RWPE2 (cell line): ENCODE results near the gene MGAT5B.

Experiments
- ATAC-seq: fragments of 200-7000 bp; cut with Tn5 transposase; 3 replicates; pipeline ENCODE4 v1.9.1; 2021; ENCODE audit warnings: low read depth
- DNase-seq: peaks from one replicate; pipeline ENCODE4 v3.0.0-alpha.2; 2020; ENCODE audit warnings: low spot score
- H3K27ac ChIP-seq: fragments of 450-650 bp; 2 replicates; pipeline ENCODE4 v1.5.1; 2017; ENCODE audit warnings: mild to moderate bottlenecking; ENCODE audit not compliant: poor library complexity, severe bottlenecking
- H3K27me3 ChIP-seq: fragments of 250-450 bp; sonication (Bioruptor Pico); 2 replicates; pipeline ENCODE4 v1.5.1; 2021; ENCODE audit warnings: mild to moderate bottlenecking, moderate library complexity; ENCODE audit not compliant: insufficient read depth, poor library complexity, severe bottlenecking
- H3K36me3 ChIP-seq: fragments of 250-450 bp; sonication (Bioruptor Pico); 2 replicates; pipeline ENCODE4 v1.5.1; 2020; ENCODE audit warnings: low read depth, mild to moderate bottlenecking, moderate library complexity
- H3K4me1 ChIP-seq: fragments of 250-450 bp; sonication (Bioruptor Pico); 2 replicates; pipeline ENCODE4 v1.5.1; 2021; ENCODE audit warnings: mild to moderate bottlenecking, moderate library complexity; ENCODE audit not compliant: insufficient read depth, poor library complexity, severe bottlenecking
- H3K4me3 ChIP-seq: fragments of 250-450 bp; sonication (Bioruptor Pico); 2 replicates; pipeline ENCODE4 v1.5.1; 2021; ENCODE audit warnings: mild to moderate bottlenecking, moderate library complexity; ENCODE audit not compliant: severe bottlenecking
- H3K9me3 ChIP-seq: fragments of 250-450 bp; sonication (Bioruptor Pico); 2 replicates; pipeline ENCODE4 v1.5.1; 2021; ENCODE audit warnings: mild to moderate bottlenecking, moderate library complexity; ENCODE audit not compliant: severe bottlenecking
- TF ChIP-seq, protein P1 (sequence below): fragments of 450-650 bp; IDR thresholded peaks from one replicate; pipeline ENCODE4 v1.5.1; 2017; ENCODE audit warnings: mild to moderate bottlenecking, moderate library complexity; ENCODE audit not compliant: poor library complexity, severe bottlenecking

Gene MGAT5B

DNA sequence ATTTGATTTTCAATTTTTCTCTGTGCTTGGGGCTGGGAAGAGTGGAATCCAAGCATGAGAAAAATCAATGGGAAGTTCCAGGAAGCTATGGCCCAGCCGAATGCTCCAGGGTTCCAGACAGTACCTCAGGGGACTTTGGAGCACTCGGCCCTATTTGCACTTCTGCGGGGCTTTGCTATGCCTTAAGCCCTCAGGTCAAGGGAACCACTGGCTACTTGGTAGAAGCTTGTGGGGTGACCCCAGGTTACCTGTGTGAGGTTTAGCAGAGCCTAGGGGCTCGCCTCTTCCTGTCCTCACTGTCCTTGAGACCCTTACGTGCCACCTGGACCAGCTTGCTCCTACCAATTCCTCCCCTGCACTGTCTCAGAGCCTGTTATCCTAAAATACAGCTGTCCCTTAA lies 121.3 kb downstream of the MGAT5B start:
- Histone ChIP-seq H3K9me3 (no peaks in the 10 kb centered on the region), H3K36me3 (no peaks in the 10 kb centered on the region), H3K27me3 (peaks cover 17% of the 10 kb centered on the region), H3K4me3 (no peak overlapping the region), H3K4me1 (no peaks in the 10 kb centered on the region), H3K27ac (no peak overlapping the region)
- ATAC-seq (no peak), DNase-seq (no peak)
- TF ChIP-seq, protein P1, sequence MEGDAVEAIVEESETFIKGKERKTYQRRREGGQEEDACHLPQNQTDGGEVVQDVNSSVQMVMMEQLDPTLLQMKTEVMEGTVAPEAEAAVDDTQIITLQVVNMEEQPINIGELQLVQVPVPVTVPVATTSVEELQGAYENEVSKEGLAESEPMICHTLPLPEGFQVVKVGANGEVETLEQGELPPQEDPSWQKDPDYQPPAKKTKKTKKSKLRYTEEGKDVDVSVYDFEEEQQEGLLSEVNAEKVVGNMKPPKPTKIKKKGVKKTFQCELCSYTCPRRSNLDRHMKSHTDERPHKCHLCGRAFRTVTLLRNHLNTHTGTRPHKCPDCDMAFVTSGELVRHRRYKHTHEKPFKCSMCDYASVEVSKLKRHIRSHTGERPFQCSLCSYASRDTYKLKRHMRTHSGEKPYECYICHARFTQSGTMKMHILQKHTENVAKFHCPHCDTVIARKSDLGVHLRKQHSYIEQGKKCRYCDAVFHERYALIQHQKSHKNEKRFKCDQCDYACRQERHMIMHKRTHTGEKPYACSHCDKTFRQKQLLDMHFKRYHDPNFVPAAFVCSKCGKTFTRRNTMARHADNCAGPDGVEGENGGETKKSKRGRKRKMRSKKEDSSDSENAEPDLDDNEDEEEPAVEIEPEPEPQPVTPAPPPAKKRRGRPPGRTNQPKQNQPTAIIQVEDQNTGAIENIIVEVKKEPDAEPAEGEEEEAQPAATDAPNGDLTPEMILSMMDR = no peak

- DNase-seq (no peak), ATAC-seq (no peak)
- Histone ChIP-seq H3K9me3 (no peaks in the 10 kb centered on the region), H3K4me3 (no peak overlapping the region), H3K27ac (no peak overlapping the region), H3K4me1 (no peaks in the 10 kb centered on the region), H3K27me3 (peaks cover 24% of the 10 kb centered on the region), H3K36me3 (no peaks in the 10 kb centered on the region)
- TF ChIP-seq, protein P1 = no peak
Observed at GRCh38 chr17:76992891-76993290, 124.7 kb downstream of the MGAT5B start.

DNA sequence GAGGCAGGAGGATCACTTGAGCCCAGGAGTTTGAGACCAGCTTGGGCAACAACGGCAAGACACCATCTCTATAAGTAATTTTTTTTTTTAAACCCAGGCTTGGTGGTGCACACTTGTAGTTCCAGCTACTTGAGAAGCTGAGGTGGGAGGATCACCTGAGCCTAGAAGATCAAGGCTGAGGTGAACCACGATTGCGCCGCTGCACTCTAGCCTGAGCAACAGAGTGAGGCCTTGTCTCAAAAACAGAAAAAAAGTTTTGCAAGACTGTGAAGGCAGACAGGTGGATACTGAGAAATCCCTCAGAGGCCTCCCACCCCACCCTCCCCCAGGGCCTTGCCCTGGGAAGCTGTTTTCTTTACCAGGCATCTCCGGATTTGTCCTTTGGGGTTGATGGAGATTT lies 125.4 kb downstream of the MGAT5B start:
- Histone ChIP-seq H3K27ac (no peak overlapping the region), H3K4me1 (no peaks in the 10 kb centered on the region)
- no peak for ATAC-seq

DNA sequence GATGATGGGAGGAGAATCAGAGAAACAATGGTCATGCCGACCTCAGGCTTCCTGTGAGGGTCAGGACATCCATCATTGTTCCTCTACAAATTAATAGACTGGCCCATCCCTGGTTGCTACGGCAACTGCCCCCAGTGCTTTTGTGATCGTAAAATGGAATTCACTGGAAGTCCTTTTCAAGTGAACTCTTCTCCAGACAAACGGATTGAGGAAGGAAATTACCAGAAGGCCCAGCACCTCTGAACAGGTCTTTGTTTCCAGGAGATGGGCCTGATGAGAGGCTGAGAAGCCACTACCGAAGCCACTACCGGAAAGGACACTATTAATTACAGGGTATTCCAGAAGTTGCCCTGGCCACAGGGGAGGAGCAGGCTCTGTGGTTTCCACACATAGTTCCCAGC lies 126.0 kb downstream of the MGAT5B start:
- Histone ChIP-seq H3K4me3 (no peak overlapping the region), H3K36me3 (no peaks in the 10 kb centered on the region), H3K4me1 (no peaks in the 10 kb centered on the region), H3K27ac (no peak overlapping the region), H3K27me3 (peaks cover 24% of the 10 kb centered on the region), H3K9me3 (no peaks in the 10 kb centered on the region)
- ATAC-seq (no peak), DNase-seq (no peak)
- TF ChIP-seq, protein P1 = no peak

More for the DNA sequence above, 125.4 kb downstream of the MGAT5B start:
- H3K4me3 ChIP-seq = no peak overlapping the region
- no peaks in the 10 kb centered on the region for H3K36me3 ChIP-seq
- no peak for DNase-seq
- TF ChIP-seq, protein P1 = no peak
- no peaks in the 10 kb centered on the region for H3K9me3 ChIP-seq
- peaks cover 24% of the 10 kb centered on the region for H3K27me3 ChIP-seq

GRCh38 chr17:76995387-76996105 lies 127.3 kb downstream of the MGAT5B start:
- no peaks in the 10 kb centered on the region for H3K36me3 ChIP-seq
- DNase-seq (no peak), ATAC-seq (no peak)
- H3K27me3 ChIP-seq = peaks cover 20% of the 10 kb centered on the region
- no peak overlapping the region for H3K27ac ChIP-seq
- H3K9me3 ChIP-seq = no peaks in the 10 kb centered on the region
- TF ChIP-seq, protein P1 = no peak
- H3K4me3 ChIP-seq = no peak overlapping the region
- no peaks in the 10 kb centered on the region for H3K4me1 ChIP-seq
